ENCODE results near the gene SREK1. TPM values are rescaled to one million over a fixed set of nuclear protein-coding genes. Genes with fewer than 3 reads are reported as not detected.

Gene SREK1
- total and polyA plus RNA-seq, 2 of the 8 experiments (the other 6 are each of a cell fraction or from before 2014, with no cell fraction given), result 10.6 to 40.4 TPM

DNA sequence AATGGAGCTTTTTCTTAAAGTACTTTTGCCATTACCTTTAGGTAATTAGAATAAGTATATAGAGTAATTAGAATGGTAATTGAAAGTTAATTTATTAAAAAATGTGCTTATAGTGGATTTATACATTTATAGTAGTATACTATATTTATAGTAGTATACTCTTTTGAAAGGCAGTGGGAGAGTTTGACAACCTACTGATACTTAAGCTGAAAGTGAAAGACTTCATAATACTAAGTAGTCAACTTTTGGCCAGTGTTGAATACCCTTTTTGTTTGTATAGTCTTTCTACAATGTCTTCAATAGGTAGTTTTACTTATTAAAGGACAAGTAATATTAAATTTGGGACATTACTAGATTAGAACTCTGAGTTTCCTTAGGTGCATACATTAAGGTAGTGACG is 12.9 kb downstream of the SREK1 start (continued):
- TF ChIP-seq, protein P1, sequence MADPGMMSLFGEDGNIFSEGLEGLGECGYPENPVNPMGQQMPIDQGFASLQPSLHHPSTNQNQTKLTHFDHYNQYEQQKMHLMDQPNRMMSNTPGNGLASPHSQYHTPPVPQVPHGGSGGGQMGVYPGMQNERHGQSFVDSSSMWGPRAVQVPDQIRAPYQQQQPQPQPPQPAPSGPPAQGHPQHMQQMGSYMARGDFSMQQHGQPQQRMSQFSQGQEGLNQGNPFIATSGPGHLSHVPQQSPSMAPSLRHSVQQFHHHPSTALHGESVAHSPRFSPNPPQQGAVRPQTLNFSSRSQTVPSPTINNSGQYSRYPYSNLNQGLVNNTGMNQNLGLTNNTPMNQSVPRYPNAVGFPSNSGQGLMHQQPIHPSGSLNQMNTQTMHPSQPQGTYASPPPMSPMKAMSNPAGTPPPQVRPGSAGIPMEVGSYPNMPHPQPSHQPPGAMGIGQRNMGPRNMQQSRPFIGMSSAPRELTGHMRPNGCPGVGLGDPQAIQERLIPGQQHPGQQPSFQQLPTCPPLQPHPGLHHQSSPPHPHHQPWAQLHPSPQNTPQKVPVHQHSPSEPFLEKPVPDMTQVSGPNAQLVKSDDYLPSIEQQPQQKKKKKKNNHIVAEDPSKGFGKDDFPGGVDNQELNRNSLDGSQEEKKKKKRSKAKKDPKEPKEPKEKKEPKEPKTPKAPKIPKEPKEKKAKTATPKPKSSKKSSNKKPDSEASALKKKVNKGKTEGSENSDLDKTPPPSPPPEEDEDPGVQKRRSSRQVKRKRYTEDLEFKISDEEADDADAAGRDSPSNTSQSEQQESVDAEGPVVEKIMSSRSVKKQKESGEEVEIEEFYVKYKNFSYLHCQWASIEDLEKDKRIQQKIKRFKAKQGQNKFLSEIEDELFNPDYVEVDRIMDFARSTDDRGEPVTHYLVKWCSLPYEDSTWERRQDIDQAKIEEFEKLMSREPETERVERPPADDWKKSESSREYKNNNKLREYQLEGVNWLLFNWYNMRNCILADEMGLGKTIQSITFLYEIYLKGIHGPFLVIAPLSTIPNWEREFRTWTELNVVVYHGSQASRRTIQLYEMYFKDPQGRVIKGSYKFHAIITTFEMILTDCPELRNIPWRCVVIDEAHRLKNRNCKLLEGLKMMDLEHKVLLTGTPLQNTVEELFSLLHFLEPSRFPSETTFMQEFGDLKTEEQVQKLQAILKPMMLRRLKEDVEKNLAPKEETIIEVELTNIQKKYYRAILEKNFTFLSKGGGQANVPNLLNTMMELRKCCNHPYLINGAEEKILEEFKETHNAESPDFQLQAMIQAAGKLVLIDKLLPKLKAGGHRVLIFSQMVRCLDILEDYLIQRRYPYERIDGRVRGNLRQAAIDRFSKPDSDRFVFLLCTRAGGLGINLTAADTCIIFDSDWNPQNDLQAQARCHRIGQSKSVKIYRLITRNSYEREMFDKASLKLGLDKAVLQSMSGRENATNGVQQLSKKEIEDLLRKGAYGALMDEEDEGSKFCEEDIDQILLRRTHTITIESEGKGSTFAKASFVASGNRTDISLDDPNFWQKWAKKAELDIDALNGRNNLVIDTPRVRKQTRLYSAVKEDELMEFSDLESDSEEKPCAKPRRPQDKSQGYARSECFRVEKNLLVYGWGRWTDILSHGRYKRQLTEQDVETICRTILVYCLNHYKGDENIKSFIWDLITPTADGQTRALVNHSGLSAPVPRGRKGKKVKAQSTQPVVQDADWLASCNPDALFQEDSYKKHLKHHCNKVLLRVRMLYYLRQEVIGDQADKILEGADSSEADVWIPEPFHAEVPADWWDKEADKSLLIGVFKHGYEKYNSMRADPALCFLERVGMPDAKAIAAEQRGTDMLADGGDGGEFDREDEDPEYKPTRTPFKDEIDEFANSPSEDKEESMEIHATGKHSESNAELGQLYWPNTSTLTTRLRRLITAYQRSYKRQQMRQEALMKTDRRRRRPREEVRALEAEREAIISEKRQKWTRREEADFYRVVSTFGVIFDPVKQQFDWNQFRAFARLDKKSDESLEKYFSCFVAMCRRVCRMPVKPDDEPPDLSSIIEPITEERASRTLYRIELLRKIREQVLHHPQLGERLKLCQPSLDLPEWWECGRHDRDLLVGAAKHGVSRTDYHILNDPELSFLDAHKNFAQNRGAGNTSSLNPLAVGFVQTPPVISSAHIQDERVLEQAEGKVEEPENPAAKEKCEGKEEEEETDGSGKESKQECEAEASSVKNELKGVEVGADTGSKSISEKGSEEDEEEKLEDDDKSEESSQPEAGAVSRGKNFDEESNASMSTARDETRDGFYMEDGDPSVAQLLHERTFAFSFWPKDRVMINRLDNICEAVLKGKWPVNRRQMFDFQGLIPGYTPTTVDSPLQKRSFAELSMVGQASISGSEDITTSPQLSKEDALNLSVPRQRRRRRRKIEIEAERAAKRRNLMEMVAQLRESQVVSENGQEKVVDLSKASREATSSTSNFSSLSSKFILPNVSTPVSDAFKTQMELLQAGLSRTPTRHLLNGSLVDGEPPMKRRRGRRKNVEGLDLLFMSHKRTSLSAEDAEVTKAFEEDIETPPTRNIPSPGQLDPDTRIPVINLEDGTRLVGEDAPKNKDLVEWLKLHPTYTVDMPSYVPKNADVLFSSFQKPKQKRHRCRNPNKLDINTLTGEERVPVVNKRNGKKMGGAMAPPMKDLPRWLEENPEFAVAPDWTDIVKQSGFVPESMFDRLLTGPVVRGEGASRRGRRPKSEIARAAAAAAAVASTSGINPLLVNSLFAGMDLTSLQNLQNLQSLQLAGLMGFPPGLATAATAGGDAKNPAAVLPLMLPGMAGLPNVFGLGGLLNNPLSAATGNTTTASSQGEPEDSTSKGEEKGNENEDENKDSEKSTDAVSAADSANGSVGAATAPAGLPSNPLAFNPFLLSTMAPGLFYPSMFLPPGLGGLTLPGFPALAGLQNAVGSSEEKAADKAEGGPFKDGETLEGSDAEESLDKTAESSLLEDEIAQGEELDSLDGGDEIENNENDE (IDR thresholded peaks at IDR 0.05; ENCODE audit: insufficient replicate concordance, low read length), result no peak
- TF ChIP-seq BRCA1 (IDR thresholded peaks at IDR 0.05; ENCODE audit: low read depth, low read length), result no peak
- TF ChIP-seq, protein P2, sequence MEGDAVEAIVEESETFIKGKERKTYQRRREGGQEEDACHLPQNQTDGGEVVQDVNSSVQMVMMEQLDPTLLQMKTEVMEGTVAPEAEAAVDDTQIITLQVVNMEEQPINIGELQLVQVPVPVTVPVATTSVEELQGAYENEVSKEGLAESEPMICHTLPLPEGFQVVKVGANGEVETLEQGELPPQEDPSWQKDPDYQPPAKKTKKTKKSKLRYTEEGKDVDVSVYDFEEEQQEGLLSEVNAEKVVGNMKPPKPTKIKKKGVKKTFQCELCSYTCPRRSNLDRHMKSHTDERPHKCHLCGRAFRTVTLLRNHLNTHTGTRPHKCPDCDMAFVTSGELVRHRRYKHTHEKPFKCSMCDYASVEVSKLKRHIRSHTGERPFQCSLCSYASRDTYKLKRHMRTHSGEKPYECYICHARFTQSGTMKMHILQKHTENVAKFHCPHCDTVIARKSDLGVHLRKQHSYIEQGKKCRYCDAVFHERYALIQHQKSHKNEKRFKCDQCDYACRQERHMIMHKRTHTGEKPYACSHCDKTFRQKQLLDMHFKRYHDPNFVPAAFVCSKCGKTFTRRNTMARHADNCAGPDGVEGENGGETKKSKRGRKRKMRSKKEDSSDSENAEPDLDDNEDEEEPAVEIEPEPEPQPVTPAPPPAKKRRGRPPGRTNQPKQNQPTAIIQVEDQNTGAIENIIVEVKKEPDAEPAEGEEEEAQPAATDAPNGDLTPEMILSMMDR (IDR thresholded peaks at IDR 0.05; ENCODE audit: control extremely low read depth in 1 of 3, insufficient read depth in 1 of 3, low read depth in 1 of 3, low read length in 3 of 3), result no peak
- no peak for TF ChIP-seq GABPA (IDR thresholded peaks at IDR 0.05; ENCODE audit: borderline replicate concordance, insufficient read depth, low read length)
- TF ChIP-seq SRF (IDR thresholded peaks at IDR 0.05; ENCODE audit: low read depth, low read length), result no peak
- TF ChIP-seq SUZ12 (IDR thresholded peaks at IDR 0.05; ENCODE audit: low read length), result no peak
- no peak for TF ChIP-seq SIRT6 (IDR thresholded peaks at IDR 0.05; ENCODE audit: low read length)
- no peak for TF ChIP-seq CBX8 (IDR thresholded peaks at IDR 0.05; ENCODE audit: borderline replicate concordance, low read depth, low read length)
- TF ChIP-seq BACH1 (IDR thresholded peaks at IDR 0.05; ENCODE audit: low read length), result no peak
- no peak for TF ChIP-seq JUND (IDR thresholded peaks at IDR 0.05; ENCODE audit: low read length)
